ENCODE data around the gene TINAG.

DNA sequence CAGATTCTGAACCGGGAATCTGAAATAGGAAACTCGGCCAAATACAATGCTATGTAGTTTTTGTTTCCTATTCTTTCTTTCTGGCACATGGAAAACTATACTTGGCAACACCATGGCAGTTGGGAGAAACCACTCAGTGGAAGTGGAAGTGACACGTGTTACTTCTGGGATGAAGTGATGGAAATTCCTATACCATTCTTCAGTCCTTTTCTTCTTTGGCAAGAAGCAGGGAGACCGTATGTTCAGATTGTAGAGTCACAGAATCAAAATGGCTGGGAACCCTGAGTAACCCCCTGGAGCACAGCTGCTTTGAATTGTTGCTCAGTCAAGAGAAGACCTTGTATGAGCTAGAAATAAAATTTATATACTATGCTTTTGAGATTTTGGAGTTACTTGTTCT lies 18.8 kb upstream of the TINAG start:
- TF ChIP-seq, protein P1, sequence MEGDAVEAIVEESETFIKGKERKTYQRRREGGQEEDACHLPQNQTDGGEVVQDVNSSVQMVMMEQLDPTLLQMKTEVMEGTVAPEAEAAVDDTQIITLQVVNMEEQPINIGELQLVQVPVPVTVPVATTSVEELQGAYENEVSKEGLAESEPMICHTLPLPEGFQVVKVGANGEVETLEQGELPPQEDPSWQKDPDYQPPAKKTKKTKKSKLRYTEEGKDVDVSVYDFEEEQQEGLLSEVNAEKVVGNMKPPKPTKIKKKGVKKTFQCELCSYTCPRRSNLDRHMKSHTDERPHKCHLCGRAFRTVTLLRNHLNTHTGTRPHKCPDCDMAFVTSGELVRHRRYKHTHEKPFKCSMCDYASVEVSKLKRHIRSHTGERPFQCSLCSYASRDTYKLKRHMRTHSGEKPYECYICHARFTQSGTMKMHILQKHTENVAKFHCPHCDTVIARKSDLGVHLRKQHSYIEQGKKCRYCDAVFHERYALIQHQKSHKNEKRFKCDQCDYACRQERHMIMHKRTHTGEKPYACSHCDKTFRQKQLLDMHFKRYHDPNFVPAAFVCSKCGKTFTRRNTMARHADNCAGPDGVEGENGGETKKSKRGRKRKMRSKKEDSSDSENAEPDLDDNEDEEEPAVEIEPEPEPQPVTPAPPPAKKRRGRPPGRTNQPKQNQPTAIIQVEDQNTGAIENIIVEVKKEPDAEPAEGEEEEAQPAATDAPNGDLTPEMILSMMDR (conservative IDR thresholded peaks at IDR 0.05 in 1 of 2, IDR thresholded peaks at IDR 0.05 in 1 of 2; ENCODE audit: extremely low read depth in 1 of 2, insufficient read depth in 1 of 2, low read depth in 1 of 2, low read length in 2 of 2), result no peak
- TF ChIP-seq EZH2 (IDR thresholded peaks at IDR 0.05; ENCODE audit: borderline replicate concordance, low read length), result no peak

Data from mammary epithelial cell (primary cell).